H1 (cell line): Measurements from ENCODE around the gene COA3. TPM values are rescaled to one million over a fixed set of nuclear protein-coding genes. Genes with fewer than 3 reads are reported as not detected.
"Not testable (repeated sequence)": the region's sequence is repeated elsewhere in the genome, so short reads cannot be mapped to it uniquely, and the experiment has no call there.

Source experiments
- CTCF ChIA-PET: fragments of 300-600 bp; sonication (Branson Sonifier 250); formaldehyde crosslinking; loops from one replicate; lab custom pipeline; 2021; ENCODE audit not compliant: partially characterized antibody; lab: Charles Lee
- POLR2A ChIA-PET: fragments of 300-600 bp; sonication (Branson Sonifier 250); formaldehyde crosslinking; loops from one replicate; lab custom pipeline; 2021; ENCODE audit warnings: inconsistent platforms; ENCODE audit not compliant: partially characterized antibody; lab: Charles Lee
- DNase-seq, 2 experiments: peaks; one replicate each; pipeline versions ENCODE4 v3.0.0 to v3.0.0-alpha.2; 2010 to 2022; ENCODE audit warnings: low spot score in 2 of 2, low read depth in 1 of 2, mixed read lengths in 1 of 2
- FAIRE-seq: peaks from 2 replicates; lab custom pipeline; 2011; peaks lifted over from hg19 to GRCh38; lab: Jason Lieb, UNC
- H2AFZ ChIP-seq: 2 replicates; pipeline ENCODE4 v1.8.1; 2012; ENCODE audit warnings: low read length, inconsistent platforms
- H2AK5ac ChIP-seq: 2 replicates; pipeline ENCODE4 v1.6.1; 2013; ENCODE audit warnings: low read depth, low read length
- H2BK120ac ChIP-seq: replicated peaks from 2 replicates; pipeline ENCODE3; 2013; ENCODE audit warnings: low read depth, low read length, inconsistent platforms
- H2BK12ac ChIP-seq: 2 replicates; pipeline ENCODE4 v1.6.1; 2013; ENCODE audit warnings: low read depth, low read length
- H2BK15ac ChIP-seq: 2 replicates; pipeline ENCODE4 v1.6.1; 2013; ENCODE audit warnings: low read length
- H2BK20ac ChIP-seq: 2 replicates; pipeline ENCODE4 v1.6.1; 2013; ENCODE audit warnings: low read length
- H2BK5ac ChIP-seq: 2 replicates; pipeline ENCODE4 v1.6.1; 2013; ENCODE audit warnings: low read depth, low read length
- H3K14ac ChIP-seq: 2 replicates; pipeline ENCODE4 v1.6.1; 2013; ENCODE audit warnings: inconsistent platforms; ENCODE audit not compliant: insufficient read length
- H3K18ac ChIP-seq: 2 replicates; pipeline ENCODE4 v1.6.1; 2013; ENCODE audit warnings: low read length; ENCODE audit errors: extremely low read depth
- H3K23ac ChIP-seq: 2 replicates; pipeline ENCODE4 v1.6.1; 2013; ENCODE audit warnings: inconsistent platforms; ENCODE audit not compliant: insufficient read length
- H3K23me2 ChIP-seq: 2 replicates; pipeline ENCODE4 v1.6.1; 2013; ENCODE audit warnings: low read depth, low read length
- H3K27ac ChIP-seq: 2 replicates; pipeline ENCODE4 v1.6.1; 2011; ENCODE audit warnings: low read depth, low read length, inconsistent platforms
- H3K27me3 ChIP-seq, 4 experiments: replicated peaks in 1 of 4; 1 replicate in 1 of 4; 2 replicates in 3 of 4; pipeline versions ENCODE4 v1.6.1 to v1.8.1; 2011 to 2013; ENCODE audit warnings: low read length in 3 of 4, mild to moderate bottlenecking in 3 of 4, inconsistent platforms in 2 of 4, mixed read lengths in 2 of 4, moderate library complexity in 1 of 4; ENCODE audit not compliant: control insufficient read depth in 3 of 4, insufficient read depth in 3 of 4; ENCODE audit errors: extremely low read depth in 1 of 4
- H3K36me3 ChIP-seq, 4 experiments: 2 replicates each; pipeline versions ENCODE4 v1.6.1 to v1.8.1; 2011 to 2013; ENCODE audit warnings: mild to moderate bottlenecking in 4 of 4, low read length in 3 of 4, moderate library complexity in 2 of 4, control low read depth in 1 of 4, inconsistent platforms in 1 of 4; ENCODE audit not compliant: insufficient read depth in 4 of 4, control insufficient read depth in 2 of 4
- H3K4ac ChIP-seq: replicated peaks from 2 replicates; pipeline ENCODE3; 2013; ENCODE audit warnings: low read length, low read depth, mixed read lengths, inconsistent platforms; ENCODE audit not compliant: insufficient read length
- H3K4me1 ChIP-seq, 4 experiments: replicated peaks in 1 of 4; 1 replicate in 1 of 4; 2 replicates in 3 of 4; pipeline versions ENCODE4 v1.6.1 to v1.8.1; 2011 to 2013; ENCODE audit warnings: low read length in 3 of 4, inconsistent platforms in 2 of 4, mixed read lengths in 1 of 4; ENCODE audit not compliant: insufficient read depth in 4 of 4, control insufficient read depth in 3 of 4
- H3K4me2 ChIP-seq, 2 experiments: 2 replicates each; pipeline versions ENCODE4 v1.6.1 to v1.8.1; 2011 to 2013; ENCODE audit warnings: low read depth in 2 of 2, low read length in 2 of 2, control low read depth in 1 of 2, inconsistent platforms in 1 of 2, mild to moderate bottlenecking in 1 of 2; ENCODE audit not compliant: insufficient read depth in 1 of 2
- H3K4me3 ChIP-seq, 4 experiments: fragments of 200-600, 300-600 bp in 1 of 4; sonication (generic), shearing (Covaris generic), sonication (Bioruptor Twin) in 1 of 4; 2 replicates each; pipeline versions ENCODE4 v1.5.1 to v1.8.1; 2011 to 2016; ENCODE audit warnings: low read length in 4 of 4, low read depth in 3 of 4, control low read depth in 2 of 4, inconsistent platforms in 2 of 4, mild to moderate bottlenecking in 2 of 4, mixed read lengths in 1 of 4, moderate library complexity in 1 of 4; ENCODE audit not compliant: insufficient read depth in 2 of 4; ENCODE audit errors: extremely low read depth in 1 of 4
- H3K56ac ChIP-seq: replicated peaks from 2 replicates; pipeline ENCODE3; 2013; ENCODE audit warnings: low read depth, mild to moderate bottlenecking, mixed read lengths, low read length, inconsistent platforms; ENCODE audit not compliant: insufficient read length
- H3K79me1 ChIP-seq: 2 replicates; pipeline ENCODE4 v1.6.1; 2013; ENCODE audit warnings: low read depth, low read length, control low read depth
- H3K79me2 ChIP-seq, 2 experiments: 2 replicates each; pipeline versions ENCODE4 v1.6.1 to v1.8.1; 2012 to 2013; ENCODE audit warnings: low read length in 2 of 2, mild to moderate bottlenecking in 2 of 2, inconsistent platforms in 1 of 2; ENCODE audit not compliant: insufficient read depth in 2 of 2, control insufficient read depth in 1 of 2
- H3K9ac ChIP-seq, 4 experiments: replicated peaks in 1 of 4; 1 replicate in 1 of 4; 2 replicates in 3 of 4; pipeline versions ENCODE4 v1.6.1 to v1.8.1; 2011 to 2013; ENCODE audit warnings: low read depth in 3 of 4, low read length in 3 of 4, control low read depth in 2 of 4, mild to moderate bottlenecking in 2 of 4, moderate library complexity in 2 of 4, inconsistent platforms in 1 of 4; ENCODE audit errors: extremely low read depth in 1 of 4
- H3K9me3 ChIP-seq, 2 experiments: 2 replicates each; pipeline versions ENCODE4 v1.6.1 to v1.8.1; 2012 to 2013; ENCODE audit warnings: mild to moderate bottlenecking in 2 of 2, moderate library complexity in 2 of 2, control low read depth in 1 of 2, inconsistent platforms in 1 of 2, low read depth in 1 of 2, low read length in 1 of 2, mixed read lengths in 1 of 2; ENCODE audit not compliant: insufficient read depth in 2 of 2
- H4K20me1 ChIP-seq, 2 experiments: replicated peaks in 1 of 2; 2 replicates each; pipeline versions ENCODE3 to v1.8.1; 2011 to 2013; ENCODE audit warnings: inconsistent platforms in 2 of 2, low read length in 2 of 2, mild to moderate bottlenecking in 1 of 2; ENCODE audit not compliant: insufficient read depth in 2 of 2, control insufficient read depth in 1 of 2
- H4K5ac ChIP-seq: 2 replicates; pipeline ENCODE4 v1.6.1; 2013; ENCODE audit warnings: low read length, low read depth, mixed read lengths, inconsistent platforms; ENCODE audit not compliant: insufficient read length
- H4K8ac ChIP-seq: 2 replicates; pipeline ENCODE4 v1.8.0; 2013; ENCODE audit warnings: mild to moderate bottlenecking, moderate library complexity, low read length, inconsistent platforms; ENCODE audit not compliant: insufficient read depth; ENCODE audit errors: extremely low read depth
- H4K91ac ChIP-seq: replicated peaks from 2 replicates; pipeline ENCODE3; 2013; ENCODE audit warnings: low read length, mixed read lengths, inconsistent platforms; ENCODE audit not compliant: insufficient read length
- WGBS, 2 experiments: shearing (Covaris generic) in 1 of 2; methylation state at CpG; one replicate each; pipeline versions ENCODE4 v1.1.6 to v1.1.7; 2013 to 2015; ENCODE audit warnings: low lambda C conversion rate in 2 of 2, mixed read lengths in 2 of 2, inconsistent platforms in 1 of 2, low coverage in 1 of 2, missing lambda C conversion rate in 1 of 2; ENCODE audit not compliant: insufficient replicate concordance in 2 of 2, insufficient coverage in 1 of 2, insufficient read length in 1 of 2; ENCODE audit errors: extremely low coverage in 1 of 2, missing lambda C conversion rate in 1 of 2; 5-methylcytosine and 5-hydroxymethylcytosine counted together
- polyA plus RNA-seq, 7 experiments: library from polyadenylated mRNA; depleted of rRNA in 3 of 7; stranded (reverse) in 5 of 7; unstranded in 2 of 7; fragments of >200 nt in 5 of 7; fragments of 200-250 nt in 2 of 7; gene quantifications; 1 replicate in 5 of 7; 2 replicates in 1 of 7; 4 replicates in 1 of 7; pipeline versions ENCODE4 v1.2.1 to v1.2.3, GENCODE V29; 2011 to 2013; ENCODE audit warnings: missing spikeins in 2 of 7, mixed read lengths in 2 of 7
- total RNA-seq: library from RNA; stranded (reverse); fragmentation: NEBNext Ultra II Directional; extraction: Animal tissue kit (Norgen Biotek cat#: 25700); gene quantifications from 2 replicates; pipeline ENCODE4 v1.2.1, GENCODE V29; 2021

Gene COA3
- total and polyA plus RNA-seq, 2 of the 8 experiments (the other 6 are each of a cell fraction or from before 2014, with no cell fraction given): 68.4 to 143 TPM

DNA sequence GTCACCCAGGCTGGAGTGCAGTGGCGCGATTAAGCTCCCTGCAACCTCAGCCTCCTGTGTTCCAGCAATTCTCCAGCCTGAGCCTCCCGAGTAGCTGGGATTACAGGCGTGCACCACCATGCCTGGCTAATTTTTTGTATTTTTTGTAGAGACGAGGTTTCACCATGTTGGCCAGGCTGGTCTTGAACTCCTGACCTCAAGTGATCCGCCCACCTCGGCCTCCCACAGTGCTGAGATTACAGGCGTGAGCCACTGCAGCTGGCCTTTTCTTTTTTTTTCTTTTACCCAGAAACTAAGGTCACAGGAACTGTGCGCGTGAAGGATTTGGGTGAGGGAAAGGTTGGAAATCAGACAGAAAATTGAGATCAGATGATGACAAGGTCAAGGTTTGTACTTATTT is 28.5 kb downstream of the COA3 start:
- CTCF ChIA-PET: interaction anchor here (0.6 to 1.5 kb wide), 3 partner anchors 16 to 347 kb away, joined by 3 to 5 read pairs (median 3); no protein-coding TSS in a partner anchor

GRCh38 chr17:42768006-42768405 is 30.5 kb downstream of the COA3 start:
- H2AK5ac ChIP-seq, FAIRE-seq: not testable (repeated sequence)

More for the DNA sequence above, 28.5 kb downstream of the COA3 start:
- not testable (repeated sequence) for H3K36me3 ChIP-seq, H3K4me2 ChIP-seq, H3K23ac ChIP-seq, H3K23me2 ChIP-seq, H2BK20ac ChIP-seq, H2AFZ ChIP-seq, H3K18ac ChIP-seq, H4K8ac ChIP-seq, DNase-seq, H3K4me1 ChIP-seq, FAIRE-seq, H3K79me2 ChIP-seq, H2BK5ac ChIP-seq, H4K5ac ChIP-seq, H3K27ac ChIP-seq, H4K20me1 ChIP-seq, H2AK5ac ChIP-seq, H3K4me3 ChIP-seq, H3K27me3 ChIP-seq, H3K56ac ChIP-seq, H2BK120ac ChIP-seq, H3K9me3 ChIP-seq, H3K4ac ChIP-seq, H2BK12ac ChIP-seq, H3K14ac ChIP-seq, H3K9ac ChIP-seq, H4K91ac ChIP-seq, H2BK15ac ChIP-seq, H3K79me1 ChIP-seq
- 94% methylated on average over 10 of the region's 10 CpGs; no CpG with 5 or more reads in 1 of the 2 experiments for WGBS, 2 experiments
- POLR2A ChIA-PET: interaction anchor here (0.6 to 1.4 kb wide), 3 partner anchors 10 to 106 kb away, joined by 3 to 8 read pairs (median 6); partner anchors contain the start of gene WNK4

More at GRCh38 chr17:42768006-42768405, 30.5 kb downstream of the COA3 start:
- H3K23ac ChIP-seq, H4K91ac ChIP-seq, H3K23me2 ChIP-seq, H2AFZ ChIP-seq, H4K8ac ChIP-seq, H2BK15ac ChIP-seq, H3K4me3 ChIP-seq, H4K20me1 ChIP-seq, POLR2A ChIA-PET, H3K9ac ChIP-seq, H4K5ac ChIP-seq, H3K27ac ChIP-seq, H3K36me3 ChIP-seq, H3K79me2 ChIP-seq, H2BK20ac ChIP-seq, H3K18ac ChIP-seq, H3K79me1 ChIP-seq, H3K4me1 ChIP-seq, H2BK12ac ChIP-seq, H3K4ac ChIP-seq, H2BK120ac ChIP-seq, H3K56ac ChIP-seq, H3K27me3 ChIP-seq, DNase-seq, H3K14ac ChIP-seq, H3K9me3 ChIP-seq, H3K4me2 ChIP-seq, H2BK5ac ChIP-seq: not testable (repeated sequence)
- 84% methylated on average over 8 of the region's 9 CpGs; no CpG with 5 or more reads in 1 of the 2 experiments for WGBS, 2 experiments
- CTCF ChIA-PET: interaction anchor here (1.5 kb wide), 1 partner anchor 13 kb away, joined by 3 read pairs; no protein-coding TSS in a partner anchor
